Common myeloid progenitor, CD34-positive (primary cell): ENCODE measurements around the gene MITF.

Experiments
- CTCF ChIA-PET: fragments of 350-600 bp; sonication (Branson Sonifier 250); formaldehyde crosslinking; loops from one replicate; lab custom pipeline; 2021; ENCODE audit warnings: antibody characterized with exemption; lab: Charles Lee
- POLR2A ChIA-PET: fragments of 350-600 bp; sonication (Branson Sonifier 250); formaldehyde crosslinking; loops from one replicate; lab custom pipeline; 2021; ENCODE audit warnings: antibody characterized with exemption; lab: Charles Lee
- DNase-seq, 3 donors: peaks; one replicate each; pipeline versions ENCODE4 v3.0.0 to v3.0.0-alpha.2; 2013
- H3K27ac ChIP-seq, 2 experiments: 1 replicate in 1 of 2; 2 replicates in 1 of 2; pipeline ENCODE4 v1.7.0; 2013; ENCODE audit warnings: inconsistent platforms in 2 of 2, low read length in 2 of 2, mild to moderate bottlenecking in 2 of 2, low read depth in 1 of 2, moderate library complexity in 1 of 2; ENCODE audit not compliant: severe bottlenecking in 2 of 2, insufficient read depth in 1 of 2, poor library complexity in 1 of 2
- H3K27me3 ChIP-seq, 5 experiments: replicated peaks in 2 of 5; 1 replicate in 3 of 5; 2 replicates in 2 of 5; pipeline versions ENCODE4 v1.6.1 to v1.7.0; 2013; ENCODE audit warnings: low read length in 4 of 5, mild to moderate bottlenecking in 2 of 5, moderate library complexity in 2 of 5, inconsistent platforms in 1 of 5; ENCODE audit not compliant: insufficient read depth in 5 of 5, control insufficient read depth in 4 of 5
- H3K36me3 ChIP-seq, 4 experiments: 1 replicate in 2 of 4; 2 replicates in 2 of 4; pipeline versions ENCODE4 v1.6.1 to v1.7.0; 2013; ENCODE audit warnings: low read length in 3 of 4, control low read depth in 1 of 4, mild to moderate bottlenecking in 1 of 4; ENCODE audit not compliant: control insufficient read depth in 4 of 4, insufficient read depth in 4 of 4
- H3K4me1 ChIP-seq, 4 experiments: 1 replicate in 3 of 4; 2 replicates in 1 of 4; pipeline versions ENCODE4 v1.6.1 to v1.7.1; 2013; ENCODE audit warnings: low read length in 3 of 4, mild to moderate bottlenecking in 3 of 4, control low read depth in 1 of 4, inconsistent platforms in 1 of 4, moderate library complexity in 1 of 4; ENCODE audit not compliant: control insufficient read depth in 4 of 4, insufficient read depth in 4 of 4; ENCODE audit errors: control extremely low read depth in 1 of 4
- H3K4me3 ChIP-seq, 7 experiments: 1 replicate in 4 of 7; 2 replicates in 3 of 7; pipeline versions ENCODE4 v1.5.1 to v1.7.0; 2013; ENCODE audit warnings: mild to moderate bottlenecking in 7 of 7, low read length in 6 of 7, moderate library complexity in 6 of 7, inconsistent platforms in 2 of 7, low read depth in 2 of 7, control low read depth in 1 of 7; ENCODE audit not compliant: insufficient read depth in 4 of 7, control insufficient read depth in 1 of 7; ENCODE audit errors: extremely low read depth in 1 of 7
- H3K9me3 ChIP-seq, 5 experiments: 1 replicate in 4 of 5; 2 replicates in 1 of 5; pipeline versions ENCODE4 v1.6.1 to v1.7.1; 2013; ENCODE audit warnings: low read length in 4 of 5, mild to moderate bottlenecking in 2 of 5, inconsistent platforms in 1 of 5, low read depth in 1 of 5, moderate library complexity in 1 of 5; ENCODE audit not compliant: control insufficient read depth in 4 of 5, insufficient read depth in 2 of 5; ENCODE audit errors: control extremely low read depth in 1 of 5
- WGBS: methylation state at CpG from one replicate; pipeline ENCODE4 v1.1.5; 2013; ENCODE audit not compliant: insufficient coverage; 5-methylcytosine and 5-hydroxymethylcytosine counted together

MITF gene

DNA sequence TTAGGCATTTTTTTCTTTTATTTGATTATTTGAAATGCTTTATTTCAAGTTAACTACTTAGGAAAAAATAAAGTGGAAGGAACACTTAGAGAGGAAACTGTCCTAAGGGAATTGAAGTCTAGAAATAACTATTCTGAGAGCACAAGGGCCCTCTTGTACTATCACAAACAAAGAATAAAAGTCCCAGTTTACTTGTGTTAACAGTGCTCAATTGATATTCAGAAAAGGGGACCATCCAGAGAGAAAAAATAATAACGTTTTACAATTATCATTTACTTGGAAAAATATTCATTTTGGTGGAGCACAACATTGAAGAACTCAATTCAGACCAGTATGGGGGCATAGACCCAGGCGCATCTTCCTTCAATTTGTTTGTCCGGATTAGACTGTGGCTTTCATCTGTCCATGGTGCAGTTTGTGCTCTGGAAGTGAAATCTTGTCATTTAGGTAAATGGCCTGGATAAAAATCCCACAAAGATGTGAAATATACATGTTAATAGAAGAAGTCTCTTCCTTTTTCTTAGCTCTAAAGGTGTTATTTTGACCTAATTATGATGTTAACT is 205.7 kb downstream of the MITF start:
- H3K36me3 ChIP-seq = no peaks in the 10 kb centered on the region
- no peaks in the 10 kb centered on the region for H3K4me1 ChIP-seq
- POLR2A ChIA-PET = no interaction called here
- CTCF ChIA-PET = interaction anchor here (1.2 kb wide), 1 partner anchor 12 kb away, joined by 3 read pairs; no protein-coding TSS in a partner anchor
- 100% methylated on average over 1 of the region's 3 CpGs for WGBS
- no peaks in the 10 kb centered on the region for H3K27me3 ChIP-seq
- H3K27ac ChIP-seq = no peak overlapping the region
- no peak overlapping the region for H3K4me3 ChIP-seq
- no peaks in the 10 kb centered on the region for H3K9me3 ChIP-seq
- no peak for DNase-seq

DNA sequence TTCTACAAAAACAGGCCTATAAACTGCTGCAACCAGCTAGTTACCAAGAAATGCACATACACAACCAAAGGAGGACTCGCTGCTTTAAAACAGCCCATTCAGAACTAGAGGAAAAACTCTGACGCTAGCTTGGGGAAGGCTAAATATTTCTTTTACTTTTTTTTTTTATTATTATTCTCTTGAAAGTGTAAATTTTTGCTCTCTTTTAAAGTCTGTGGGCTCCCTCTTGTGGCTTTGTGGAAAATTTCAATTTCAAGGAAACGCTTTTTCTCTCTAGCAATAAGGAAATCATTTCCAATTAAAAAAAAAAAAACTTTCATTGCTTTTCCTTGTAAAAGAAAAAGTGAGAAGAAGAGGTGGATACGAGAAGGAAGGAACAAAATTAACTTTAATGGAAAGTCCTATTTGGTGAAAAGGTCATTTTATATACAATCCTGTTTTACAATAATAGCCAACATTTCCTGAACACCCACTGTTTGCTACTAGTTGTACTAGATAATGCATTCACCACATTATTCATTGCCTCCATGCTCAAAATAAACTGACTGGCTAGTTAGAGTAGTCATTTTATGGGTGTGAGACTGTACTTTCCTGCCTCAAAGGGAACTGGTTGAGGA is 209.1 kb downstream of the MITF start:
- ChIA-PET POLR2A (interaction anchor here (0.6 kb wide), 1 partner anchor 9 kb away, joined by 4 read pairs; no protein-coding TSS in a partner anchor), CTCF (interaction anchor here (0.7 kb wide), 1 partner anchor 8 kb away, joined by 4 read pairs; no protein-coding TSS in a partner anchor)
- no CpG with 5 or more reads among the region's 4 CpGs for WGBS
- Histone ChIP-seq H3K27ac (no peak overlapping the region), H3K9me3 (no peaks in the 10 kb centered on the region), H3K27me3 (no peaks in the 10 kb centered on the region), H3K4me3 (no peak overlapping the region), H3K4me1 (no peaks in the 10 kb centered on the region), H3K36me3 (no peaks in the 10 kb centered on the region)
- DNase-seq = peak; percentile 31 to 64 (median 60)

DNA sequence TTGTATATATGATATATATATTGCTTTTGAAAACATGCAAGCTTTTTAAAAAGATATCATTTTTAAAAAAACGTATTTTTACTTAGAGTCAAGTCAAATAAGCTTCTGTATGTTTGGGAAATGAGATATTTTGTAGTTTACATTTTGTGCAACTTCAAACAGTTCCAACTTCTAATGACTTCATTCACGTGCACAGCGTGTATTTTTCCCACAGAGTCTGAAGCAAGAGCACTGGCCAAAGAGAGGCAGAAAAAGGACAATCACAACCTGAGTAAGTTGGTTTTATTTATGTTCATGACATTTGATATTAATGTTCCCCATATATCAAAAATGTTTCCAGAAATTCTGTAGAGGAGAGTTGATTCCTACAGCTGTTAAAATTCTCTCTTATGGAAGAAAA is 212.4 kb downstream of the MITF start:
- Histone ChIP-seq H3K36me3 (no peaks in the 10 kb centered on the region), H3K4me1 (no peaks in the 10 kb centered on the region), H3K27me3 (no peaks in the 10 kb centered on the region), H3K27ac (no peak overlapping the region), H3K4me3 (no peak overlapping the region), H3K9me3 (no peaks in the 10 kb centered on the region)
- WGBS = no CpG with 5 or more reads among the region's 3 CpGs
- CTCF ChIA-PET = no interaction called here
- POLR2A ChIA-PET = no interaction called here
- DNase-seq = no peak

DNA sequence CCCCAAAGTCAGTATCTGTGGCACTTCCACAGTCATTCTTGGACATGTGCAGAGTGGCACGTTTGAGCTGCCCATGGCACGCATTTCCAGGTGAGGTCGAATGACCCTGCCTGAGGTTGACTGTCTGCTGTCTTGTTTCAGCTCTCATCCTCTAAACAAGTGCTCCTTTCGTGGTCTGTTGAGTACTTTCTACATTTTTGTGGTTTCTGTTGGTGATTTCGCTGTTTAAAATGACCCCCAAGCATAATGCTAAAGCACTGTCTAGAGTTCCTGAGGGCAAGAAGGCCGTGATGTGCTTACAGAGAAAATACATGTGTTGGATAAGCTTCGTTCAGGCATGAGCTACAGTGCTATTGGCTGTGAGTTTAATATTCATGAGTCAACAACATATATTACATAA is 220.3 kb downstream of the MITF start:
- no peaks in the 10 kb centered on the region for H3K27me3 ChIP-seq
- DNase-seq = no peak
- H3K4me1 ChIP-seq = no peaks in the 10 kb centered on the region
- no peak overlapping the region for H3K27ac ChIP-seq
- peaks cover 0 to 3% (median 0%) of the 10 kb centered on the region in 4 experiments for H3K36me3 ChIP-seq
- no peaks in the 10 kb centered on the region for H3K9me3 ChIP-seq
- 94% methylated on average over 5 of the region's 7 CpGs for WGBS
- CTCF ChIA-PET = no interaction called here
- POLR2A ChIA-PET = no interaction called here
- H3K4me3 ChIP-seq = no peak overlapping the region

DNA sequence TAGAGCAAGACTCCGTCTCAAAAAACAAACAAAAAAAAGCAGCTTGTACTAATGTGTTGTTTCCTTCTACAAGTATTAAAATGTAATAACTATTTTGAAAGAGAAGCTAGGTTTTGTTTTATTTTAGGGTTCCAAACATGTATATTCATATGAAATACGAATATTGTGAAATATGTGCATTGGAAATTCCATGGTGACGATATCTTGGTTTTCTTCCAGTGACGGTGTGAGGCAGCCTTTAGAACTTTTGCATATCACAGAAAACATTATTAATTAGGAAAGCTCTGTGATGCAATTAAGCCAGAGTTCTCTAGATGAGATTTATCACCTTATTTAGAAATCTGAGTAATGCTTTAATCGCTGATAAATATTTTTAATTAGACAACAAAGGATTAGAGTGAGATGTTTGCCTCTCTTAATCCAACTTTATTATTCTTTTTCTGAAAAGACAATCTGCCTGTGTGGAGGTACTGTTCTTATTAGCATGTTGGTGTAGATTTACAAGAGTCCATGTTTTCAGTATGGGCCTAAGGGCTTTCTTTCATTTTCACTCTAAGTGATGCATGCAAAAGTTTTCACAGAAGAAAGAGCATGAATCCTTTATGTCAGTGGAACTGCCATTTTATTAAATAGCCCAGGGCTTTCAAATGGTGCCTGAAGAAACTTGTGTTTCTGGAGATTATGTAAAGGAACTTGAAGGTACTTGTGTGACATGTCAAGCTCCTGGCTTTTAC is 222.6 kb downstream of the MITF start:
- Histone ChIP-seq H3K36me3 (peaks cover 0 to 3% (median 0%) of the 10 kb centered on the region in 4 experiments), H3K4me1 (no peaks in the 10 kb centered on the region), H3K4me3 (no peak overlapping the region), H3K9me3 (no peaks in the 10 kb centered on the region), H3K27me3 (no peaks in the 10 kb centered on the region), H3K27ac (no peak overlapping the region)
- CTCF ChIA-PET = interaction anchor here (1.2 kb wide), 1 partner anchor 8 kb away, joined by 3 read pairs; no protein-coding TSS in a partner anchor
- POLR2A ChIA-PET = no interaction called here
- no peak for DNase-seq
- no CpG with 5 or more reads among the region's 5 CpGs for WGBS

DNA sequence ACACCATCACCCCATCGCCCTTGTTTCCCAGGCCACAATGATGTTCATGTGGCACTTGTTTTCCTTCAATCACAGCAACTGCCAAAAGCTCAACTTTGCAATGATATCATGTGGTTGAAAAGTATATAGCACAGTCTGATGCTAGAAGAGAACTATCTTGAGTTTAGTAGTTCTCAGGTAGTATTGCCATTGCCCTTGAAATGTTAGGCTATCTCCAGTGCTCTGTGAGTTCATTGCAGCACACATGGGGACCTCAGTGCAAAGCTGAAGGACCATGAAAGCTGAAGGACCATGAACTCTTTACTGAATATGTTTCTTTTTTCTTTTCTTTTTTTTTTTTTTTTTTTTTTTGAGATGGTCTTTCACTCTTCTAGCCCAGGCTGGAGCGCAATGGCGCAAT is 224.4 kb downstream of the MITF start:
- no peaks in the 10 kb centered on the region for H3K27me3 ChIP-seq
- H3K36me3 ChIP-seq = peaks cover 0 to 1% (median 0%) of the 10 kb centered on the region in 4 experiments
- H3K4me3 ChIP-seq = no peak overlapping the region
- 100% methylated on average over 1 of the region's 3 CpGs for WGBS
- ChIA-PET CTCF (no interaction called here), POLR2A (no interaction called here)
- H3K9me3 ChIP-seq = no peaks in the 10 kb centered on the region
- DNase-seq = no peak
- no peak overlapping the region for H3K27ac ChIP-seq
- no peaks in the 10 kb centered on the region for H3K4me1 ChIP-seq

DNA sequence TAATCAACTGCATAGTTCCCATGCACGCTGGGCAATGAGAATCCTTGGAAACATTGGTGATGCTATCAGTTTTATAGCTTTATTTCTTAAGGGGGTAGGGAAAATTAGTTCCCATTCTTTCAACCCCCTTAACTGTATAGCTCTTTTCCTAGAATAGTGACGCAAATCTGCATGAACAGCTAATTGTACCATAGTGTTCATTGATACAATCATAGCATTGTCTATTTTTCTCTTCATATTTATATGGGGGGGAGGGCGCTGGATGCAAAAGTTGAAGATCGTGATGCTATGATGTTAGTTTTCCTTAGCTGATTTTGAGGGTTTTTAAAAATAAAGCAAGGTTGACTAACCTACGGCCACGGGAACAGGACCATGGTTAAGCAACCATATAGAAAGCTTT is 227.9 kb downstream of the MITF start:
- no CpG with 5 or more reads among the region's 6 CpGs for WGBS
- CTCF ChIA-PET = no interaction called here

More for the DNA sequence above, 227.9 kb downstream of the MITF start:
- no peak for DNase-seq
- H3K27me3 ChIP-seq = no peaks in the 10 kb centered on the region
- peaks cover 0 to 6% (median 0%) of the 10 kb centered on the region in 4 experiments for H3K4me1 ChIP-seq
- no peaks in the 10 kb centered on the region for H3K36me3 ChIP-seq
- no peaks in the 10 kb centered on the region for H3K9me3 ChIP-seq
- H3K27ac ChIP-seq = no peak overlapping the region
- H3K4me3 ChIP-seq = no peak overlapping the region
- POLR2A ChIA-PET = interaction anchor here (0.5 kb wide), 1 partner anchor 13 kb away, joined by 3 read pairs; no protein-coding TSS in a partner anchor
